GM19035 (cell line): ENCODE results near the gene ALPK1.
A peak's percentile ranks its signal among the peaks of the same experiment; 100 is the strongest.

Experiments
- ATAC-seq: cut with Tn5 transposase; IDR thresholded peaks from one replicate; pipeline ENCODE4 v1.9.1; 2021; ENCODE audit not compliant: unreplicated experiment

ALPK1 gene

DNA sequence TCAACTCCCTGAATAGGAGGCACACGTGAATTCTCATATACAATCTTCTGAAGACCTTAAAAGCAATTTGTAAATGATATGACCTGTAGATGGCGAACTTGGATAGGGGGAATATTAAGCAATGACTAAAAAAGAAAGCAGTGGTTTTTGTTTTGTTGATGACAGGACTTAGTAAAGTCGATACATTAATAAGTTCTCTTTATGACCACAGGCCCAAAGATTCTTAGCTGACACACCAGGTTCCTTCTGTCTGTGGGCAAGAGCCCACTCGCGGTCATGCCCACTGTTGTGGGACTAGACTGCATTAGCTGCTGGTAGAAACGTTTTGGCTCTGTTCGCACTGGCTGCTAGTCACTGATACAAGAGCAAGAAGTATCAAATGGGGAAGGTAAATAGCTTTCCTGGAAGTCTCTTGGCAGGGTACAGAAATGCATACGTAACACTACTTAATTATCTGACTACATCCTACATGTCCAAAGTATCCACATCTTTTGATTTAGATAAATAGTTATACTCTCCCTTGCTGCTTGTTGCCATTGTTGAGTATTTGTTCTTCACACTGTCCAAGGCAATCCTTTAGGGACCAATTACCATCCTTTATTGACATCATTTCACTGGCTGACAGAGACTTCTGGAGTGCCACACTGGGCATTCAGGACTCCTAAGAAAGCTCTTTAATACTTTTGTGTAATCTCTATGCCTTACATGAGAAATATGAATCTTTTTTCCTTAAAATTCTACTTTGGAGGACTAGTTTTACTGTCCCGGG lies 31.0 kb downstream of the ALPK1 start:
- ATAC-seq: peak; percentile 85

DNA sequence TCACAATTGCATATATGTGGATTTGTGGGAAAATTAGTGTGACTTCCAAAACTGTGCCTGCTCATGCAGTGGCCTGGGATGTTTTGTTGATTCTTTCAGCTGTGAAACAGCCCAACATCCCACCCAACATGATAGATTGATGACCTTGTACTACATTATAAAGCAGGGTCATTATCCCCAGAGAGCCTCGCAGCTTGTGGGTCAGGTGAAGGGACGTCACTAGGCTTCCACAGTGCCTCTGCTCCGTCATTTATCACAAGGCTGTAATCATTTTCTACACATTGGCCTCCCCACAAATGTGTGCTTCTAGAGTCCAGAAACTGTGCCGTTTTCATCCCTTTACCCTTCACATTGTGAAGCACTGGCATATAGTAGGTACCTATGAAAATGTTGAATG lies 31.6 kb downstream of the ALPK1 start:
- no peak for ATAC-seq

DNA sequence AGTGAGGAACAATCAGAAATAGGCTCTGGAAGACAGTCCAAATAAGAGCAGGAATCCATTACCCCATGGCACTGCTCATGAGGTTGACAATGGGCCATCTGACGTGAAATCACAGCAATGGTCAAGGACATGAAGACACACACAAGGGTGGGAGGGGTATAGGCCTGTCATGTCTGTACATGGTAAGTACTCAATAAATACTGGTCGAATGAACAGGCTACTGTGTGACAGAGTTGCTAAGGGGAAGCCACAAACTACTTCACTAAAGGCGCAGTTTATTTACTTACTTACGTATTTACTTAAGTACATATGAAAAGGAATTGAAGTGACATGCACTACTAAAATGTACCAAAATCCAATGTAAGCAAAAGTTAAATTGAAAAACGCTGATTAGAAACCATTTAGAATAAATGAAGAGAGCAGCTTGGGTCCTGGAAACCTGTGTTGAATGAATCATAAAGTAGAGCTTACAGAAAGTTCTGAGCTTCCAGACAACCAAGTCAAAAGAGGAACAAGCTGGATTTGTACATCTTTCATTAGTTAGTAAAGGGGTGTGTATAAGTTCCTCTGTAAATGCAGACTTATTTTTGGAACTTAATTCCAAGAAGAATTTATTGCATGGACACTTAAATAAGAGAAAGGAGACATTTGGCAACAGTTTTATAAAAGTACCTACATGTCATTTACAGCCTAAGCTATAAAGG lies 32.7 kb downstream of the ALPK1 start:
- ATAC-seq: no peak

DNA sequence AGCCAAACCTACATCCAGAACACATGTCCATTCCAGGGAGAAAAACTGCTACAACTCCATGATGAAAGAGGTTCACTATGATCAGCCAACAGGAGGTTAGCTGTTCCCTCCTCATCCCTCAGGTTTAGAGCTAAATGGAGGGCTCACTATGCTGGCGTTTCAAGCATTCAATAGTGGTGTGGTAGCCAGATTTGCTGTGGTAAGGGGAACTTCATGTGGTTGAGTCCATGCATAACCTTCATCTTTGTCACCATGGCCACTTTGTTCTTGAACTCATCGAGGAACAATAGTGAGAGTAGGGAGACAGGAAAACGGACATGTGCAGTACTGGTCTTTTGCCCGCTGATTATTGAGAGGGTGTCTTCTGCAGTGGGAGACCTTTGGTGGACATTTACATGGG lies 33.8 kb downstream of the ALPK1 start:
- no peak for ATAC-seq

DNA sequence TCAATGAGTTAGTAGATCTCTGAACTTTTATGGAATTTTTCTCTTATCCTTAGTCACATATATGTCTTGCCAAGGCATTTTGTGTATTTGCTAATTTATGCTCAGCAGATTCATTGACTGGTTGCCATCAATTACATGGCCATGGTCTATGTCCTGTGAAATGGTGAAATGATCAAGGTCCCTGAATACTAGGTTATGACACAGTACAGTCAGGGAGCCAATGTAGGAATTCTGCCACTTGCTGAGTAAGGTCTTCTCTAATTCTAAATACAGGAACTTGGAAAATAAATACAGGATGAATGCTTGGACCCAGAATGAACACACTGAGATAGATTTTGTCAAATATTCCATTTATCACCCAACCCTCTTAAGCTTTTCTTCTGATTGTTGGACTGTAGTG lies 35.2 kb downstream of the ALPK1 start:
- ATAC-seq: no peak

DNA sequence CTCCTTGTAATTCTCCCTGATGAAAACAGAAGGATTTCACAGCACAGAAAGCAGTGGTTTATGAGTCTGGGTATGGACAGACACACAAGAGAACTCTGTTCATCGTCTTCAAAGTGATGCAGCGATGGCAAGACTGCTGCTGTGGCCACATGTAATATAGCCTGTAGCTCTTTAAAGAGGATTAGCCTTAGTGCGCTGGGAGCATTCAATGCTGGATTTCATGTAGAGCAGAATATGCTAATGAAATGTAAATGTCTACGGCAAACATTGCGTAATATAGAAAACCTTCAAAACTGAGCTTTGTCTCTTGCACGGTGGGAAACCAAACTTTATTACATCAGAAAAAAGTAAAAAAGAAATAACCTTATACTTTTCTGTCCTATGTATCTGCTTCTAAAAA lies 42.9 kb downstream of the ALPK1 start:
- ATAC-seq: no peak

DNA sequence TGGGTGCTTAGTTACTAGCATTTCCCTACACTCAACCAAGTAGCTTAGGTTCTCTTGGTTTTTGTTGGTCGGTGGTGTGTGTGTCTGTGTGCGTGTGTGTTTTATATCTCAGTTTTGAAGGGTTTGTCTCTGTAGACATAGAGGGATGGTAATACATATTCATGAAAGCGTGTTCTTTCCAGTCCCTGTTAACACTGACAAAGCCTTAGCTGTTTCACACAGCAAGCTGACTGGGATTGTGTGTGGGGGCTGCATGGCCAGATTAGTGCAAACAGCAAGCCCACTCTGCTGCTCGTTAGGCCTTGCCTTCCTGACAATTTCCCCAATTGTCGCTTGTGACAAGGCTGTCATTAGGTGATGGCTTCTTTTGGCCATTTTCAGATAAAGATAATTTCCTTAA lies 43.9 kb downstream of the ALPK1 start:
- ATAC-seq: no peak

DNA sequence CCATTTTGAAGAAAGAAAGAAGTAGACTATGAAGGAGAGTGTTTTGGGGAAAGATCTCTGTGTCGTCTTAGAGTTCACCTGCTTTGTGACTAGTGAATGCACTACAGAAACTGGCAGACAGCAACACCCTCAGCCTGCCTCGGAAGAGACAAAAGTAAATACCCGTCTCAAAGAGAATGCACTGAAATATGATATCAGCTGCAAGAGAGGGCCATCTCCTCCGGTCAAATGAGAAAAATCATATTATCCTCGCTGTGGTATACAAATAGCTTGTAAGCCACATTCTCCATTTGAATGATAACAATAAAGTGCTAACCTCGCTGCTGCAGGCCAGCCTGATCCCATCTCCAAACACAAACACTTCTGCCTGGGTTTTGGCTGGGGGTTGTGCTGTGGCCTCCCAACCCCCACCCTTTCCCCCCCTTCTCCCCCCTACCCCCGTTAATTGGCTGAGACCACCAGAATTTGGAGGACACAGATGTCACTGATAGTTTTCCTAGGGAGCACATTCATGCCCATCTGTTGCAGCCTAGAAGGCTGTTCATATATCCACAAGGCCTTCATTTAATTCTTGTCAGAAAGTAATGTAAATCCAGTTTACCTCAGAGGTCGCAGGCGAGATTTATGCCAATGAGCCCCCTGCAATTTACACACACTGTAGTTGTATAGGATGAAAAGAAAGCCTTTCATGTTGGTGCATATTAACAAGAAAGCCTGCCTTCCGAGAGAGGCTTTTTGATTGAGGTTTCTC lies 46.3 kb downstream of the ALPK1 start:
- ATAC-seq: no peak

DNA sequence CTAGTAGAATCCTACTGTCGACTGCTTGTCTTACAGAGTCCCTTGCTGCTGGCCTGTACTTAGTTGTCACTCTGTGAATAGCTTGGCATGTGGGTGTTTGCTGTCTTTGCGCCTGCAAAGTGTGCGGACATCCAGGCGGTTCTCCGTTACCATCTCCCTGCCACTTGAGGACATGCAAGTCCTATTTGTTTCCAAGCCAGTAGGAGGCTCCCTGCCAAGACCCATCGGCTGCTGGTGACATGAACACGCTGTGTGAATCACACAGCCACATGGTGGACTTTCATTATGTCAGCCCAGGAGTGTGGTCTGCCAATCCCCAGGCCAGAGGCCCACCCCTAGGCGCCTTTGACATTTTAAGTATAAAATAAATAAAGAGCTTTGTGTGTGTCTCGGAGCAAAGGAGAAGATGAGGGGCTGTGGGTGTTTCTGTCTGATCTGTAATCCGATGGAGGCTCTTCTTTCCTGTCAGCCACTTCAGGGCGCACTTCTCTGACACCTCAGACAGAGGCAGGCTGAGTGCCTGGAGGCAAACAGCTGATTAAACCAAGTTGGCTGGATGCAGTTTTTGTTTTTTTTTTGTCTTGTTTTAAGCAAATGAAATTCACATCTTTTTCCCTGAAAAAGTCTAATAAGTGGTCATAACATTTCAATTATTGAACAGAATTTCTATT lies 51.5 kb downstream of the ALPK1 start:
- ATAC-seq: no peak

DNA sequence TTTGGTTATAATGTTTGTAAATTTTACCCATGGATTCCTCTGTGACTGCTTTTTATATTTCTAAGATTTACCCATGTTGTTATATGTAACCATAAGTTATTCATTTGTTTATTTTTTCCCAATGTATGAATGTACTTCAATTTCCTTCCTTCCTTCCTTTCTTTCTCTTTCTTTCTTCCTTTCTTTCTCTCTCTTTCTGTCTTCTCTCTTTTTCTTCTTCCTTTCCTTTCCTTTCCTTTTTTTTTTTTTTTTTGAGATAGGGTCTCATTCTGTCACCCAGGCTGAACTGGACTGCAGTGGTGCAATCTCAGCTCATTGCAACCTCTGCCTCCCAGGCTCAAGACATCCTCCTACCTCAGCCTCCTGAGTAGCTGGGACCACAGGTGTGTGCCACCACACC lies 55.6 kb downstream of the ALPK1 start:
- no peak for ATAC-seq

DNA sequence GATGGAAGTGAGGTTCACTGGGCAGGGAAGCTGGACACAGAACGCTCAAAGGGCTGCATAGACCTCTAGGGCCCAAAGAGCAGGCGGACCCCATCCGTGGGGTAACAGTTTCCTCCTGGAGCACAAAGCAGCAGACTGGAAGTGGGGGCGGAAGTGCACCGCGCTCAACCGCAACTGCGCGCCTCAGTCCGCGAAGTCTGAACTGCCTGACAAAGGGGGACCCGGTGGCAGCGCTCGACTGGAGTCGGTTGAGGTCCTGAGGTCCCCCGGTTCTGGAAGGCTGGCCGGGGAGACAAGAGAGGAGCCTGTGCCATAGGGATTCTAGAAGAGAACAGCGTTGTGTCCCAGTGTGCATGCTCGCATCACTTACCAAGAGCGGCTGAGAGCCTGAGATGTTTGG lies 58.5 kb downstream of the ALPK1 start:
- no peak for ATAC-seq

DNA sequence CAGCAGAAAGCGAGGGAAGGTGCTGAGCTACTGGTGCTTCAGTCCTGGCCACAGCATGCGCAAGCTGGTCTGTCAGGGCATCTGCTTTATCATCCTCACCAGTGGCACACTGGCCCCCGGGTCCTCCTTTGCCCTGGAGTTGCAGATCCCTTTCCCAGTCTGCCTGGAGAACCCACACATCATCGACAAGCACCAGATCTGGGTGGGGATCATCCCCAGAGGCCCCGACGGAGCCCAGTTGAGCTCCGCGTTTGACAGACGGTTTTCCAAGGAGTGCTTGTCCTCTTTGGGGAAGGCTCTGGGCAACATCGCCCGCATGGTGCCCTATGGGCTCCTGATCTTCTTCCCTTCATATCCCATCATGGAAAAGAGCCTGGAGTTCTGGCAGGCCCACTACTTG lies 60.3 kb downstream of the ALPK1 start:
- no peak for ATAC-seq

DNA sequence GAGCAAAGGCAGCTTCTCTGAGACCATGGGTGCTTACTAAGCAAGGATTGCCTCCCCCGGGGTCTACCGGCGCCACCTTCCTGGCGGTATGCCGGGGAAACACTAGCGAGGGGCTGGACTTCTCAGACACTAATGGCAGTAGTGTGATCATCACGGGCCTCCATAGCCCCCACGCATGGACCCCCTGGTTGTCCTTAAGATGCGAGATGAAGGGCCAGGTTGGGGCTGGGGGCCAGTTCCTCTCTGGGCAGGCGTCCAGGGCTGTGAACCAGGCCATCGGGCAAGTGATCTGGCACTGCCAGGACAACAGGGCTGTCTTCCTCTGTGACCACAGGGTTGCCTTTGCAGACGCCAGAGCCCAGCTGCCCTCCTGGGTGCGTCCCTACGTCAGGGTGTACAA lies 60.7 kb downstream of the ALPK1 start:
- no peak for ATAC-seq

DNA sequence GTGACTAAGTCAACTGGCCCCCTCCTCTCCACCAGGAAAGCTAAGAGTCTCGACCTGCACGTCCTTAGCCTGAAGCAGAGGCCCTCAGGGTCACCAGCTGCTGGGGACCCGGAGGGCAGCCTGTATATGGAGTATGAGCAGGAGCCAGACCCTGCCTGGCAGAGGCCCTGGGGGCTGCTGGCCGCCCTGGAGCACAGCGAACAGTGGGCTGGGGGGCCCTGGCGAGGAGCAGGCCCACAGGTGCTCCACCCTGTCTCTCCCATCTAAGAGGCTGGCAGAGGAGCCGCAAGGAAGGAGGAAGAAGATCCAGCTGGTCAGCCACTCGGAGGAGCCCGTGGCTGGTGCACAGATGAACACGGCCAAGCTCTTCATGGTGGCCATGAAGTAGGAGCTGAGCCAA lies 61.2 kb downstream of the ALPK1 start:
- ATAC-seq: no peak

DNA sequence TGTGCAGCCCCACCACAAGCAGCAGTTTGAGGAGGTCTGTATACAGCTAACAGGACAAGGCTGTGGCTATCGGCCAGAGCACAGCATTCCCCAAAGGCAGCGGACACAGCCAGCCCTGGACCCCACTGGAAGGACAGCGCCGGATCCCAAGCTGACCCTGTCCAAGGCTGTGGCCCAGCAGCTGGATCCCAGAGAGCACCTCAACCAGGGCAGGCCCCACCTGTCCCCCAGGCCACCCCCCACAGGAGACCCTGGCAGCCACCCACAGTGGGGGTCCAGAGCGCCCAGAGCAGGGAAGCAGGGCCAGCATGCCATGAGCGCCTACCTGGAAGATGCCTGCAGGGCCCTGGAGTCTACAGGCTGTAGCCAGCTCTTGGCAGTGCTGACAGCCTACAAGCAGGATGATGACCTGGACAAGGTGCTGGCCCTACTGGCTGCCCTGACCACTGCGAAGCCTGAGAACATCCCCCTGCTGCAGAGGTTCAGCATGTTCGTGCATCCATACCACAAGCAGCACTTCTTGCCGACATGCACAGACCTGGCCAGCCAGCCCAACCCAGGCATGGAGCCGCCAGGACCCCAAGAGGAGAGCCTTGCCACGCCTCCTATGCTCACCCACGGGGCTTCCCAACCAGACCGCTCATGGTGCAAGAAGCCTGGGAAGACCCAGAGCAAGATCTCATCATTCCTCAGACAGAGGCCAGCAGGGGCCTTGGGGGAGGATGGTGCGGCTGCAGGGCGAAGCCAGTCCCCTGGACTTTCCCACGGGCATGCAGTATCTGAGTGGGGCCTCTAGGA lies 62.0 kb downstream of the ALPK1 start:
- ATAC-seq: no peak

DNA sequence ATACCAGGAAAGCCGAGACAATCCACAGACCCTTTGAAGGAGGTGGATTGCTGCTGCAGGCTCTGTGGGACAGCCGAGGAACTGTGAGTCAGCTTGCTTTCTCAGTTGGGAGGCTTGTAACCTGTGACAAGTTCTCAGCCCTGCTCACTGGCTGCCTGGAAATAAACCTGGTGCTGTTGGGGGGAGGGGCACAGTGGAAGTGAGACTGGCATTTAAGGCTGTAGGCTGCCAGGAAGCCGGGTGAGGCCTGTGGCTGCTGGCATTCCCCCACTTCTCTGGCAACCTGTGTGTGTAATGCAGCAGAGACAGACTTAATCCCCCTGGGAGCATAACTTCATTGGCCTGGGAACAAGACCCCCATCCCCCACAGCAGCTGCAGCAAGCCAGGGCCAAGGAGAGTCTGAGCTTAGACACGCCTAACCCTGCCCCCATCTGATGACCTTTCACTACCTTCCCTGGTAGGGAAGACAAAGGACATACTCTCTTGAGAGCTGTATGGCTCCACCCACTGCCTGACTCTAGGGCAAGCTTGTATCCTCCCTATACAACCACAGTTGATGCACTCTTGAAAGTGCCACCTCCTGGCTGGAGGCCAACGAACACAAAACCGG lies 64.1 kb downstream of the ALPK1 start:
- ATAC-seq: peak; percentile 59

DNA sequence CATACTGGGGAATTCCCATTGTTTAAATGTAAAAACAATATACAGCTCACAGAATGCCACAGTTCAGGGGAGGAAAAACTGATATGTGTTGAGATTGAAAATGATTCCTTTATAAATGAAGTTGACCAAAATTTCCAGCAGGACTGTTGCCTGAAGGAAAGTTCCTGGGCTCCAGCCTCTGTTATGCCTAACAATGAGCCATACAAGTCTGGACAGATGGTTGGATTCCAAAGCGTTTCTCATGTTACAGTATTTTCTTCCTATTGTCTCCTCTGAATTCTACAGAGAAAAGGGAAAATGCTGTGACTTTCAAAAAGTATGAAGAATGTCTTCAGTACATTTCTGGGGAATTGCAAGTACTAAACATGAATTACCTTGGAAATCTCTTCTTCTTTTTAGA lies 73.3 kb downstream of the ALPK1 start:
- no peak for ATAC-seq

DNA sequence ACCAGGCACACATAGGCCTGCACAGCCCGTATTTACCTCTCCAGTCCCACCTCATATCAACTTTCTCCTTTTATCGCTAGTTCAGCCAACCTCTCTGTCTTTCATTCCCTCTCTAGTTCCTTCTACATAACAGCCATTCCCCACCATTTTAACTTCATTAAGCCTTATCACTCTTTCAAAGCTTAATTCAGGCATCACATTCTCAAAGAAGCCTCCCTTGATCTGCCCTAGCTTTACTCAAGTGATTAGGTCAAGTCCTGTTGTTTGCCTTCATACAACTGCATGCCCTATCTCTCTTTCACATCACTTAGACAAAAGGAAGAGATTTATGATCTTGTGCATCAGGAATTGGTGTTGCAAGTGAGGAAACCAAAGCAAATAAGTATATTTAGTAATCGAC lies 74.2 kb downstream of the ALPK1 start:
- ATAC-seq: no peak

DNA sequence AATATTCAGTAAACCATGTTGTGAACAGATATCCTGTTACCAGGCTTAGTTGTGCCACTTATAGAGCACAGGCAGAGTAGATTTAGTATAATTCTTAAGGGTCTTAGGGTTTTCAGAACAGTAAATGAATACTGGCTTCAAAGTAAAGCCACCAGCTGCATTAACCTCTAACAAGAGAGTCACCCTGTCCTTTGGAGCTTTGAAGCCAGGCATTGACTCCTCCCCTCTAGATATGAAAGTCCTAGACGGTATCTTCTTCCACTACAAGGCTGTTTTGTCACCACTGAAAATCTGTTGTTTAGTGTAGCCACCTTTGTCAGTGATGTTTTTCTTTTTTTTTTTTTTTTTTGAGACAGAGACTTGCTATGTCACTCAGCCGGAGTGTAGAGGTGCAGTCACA lies 77.7 kb downstream of the ALPK1 start:
- ATAC-seq: no peak

DNA sequence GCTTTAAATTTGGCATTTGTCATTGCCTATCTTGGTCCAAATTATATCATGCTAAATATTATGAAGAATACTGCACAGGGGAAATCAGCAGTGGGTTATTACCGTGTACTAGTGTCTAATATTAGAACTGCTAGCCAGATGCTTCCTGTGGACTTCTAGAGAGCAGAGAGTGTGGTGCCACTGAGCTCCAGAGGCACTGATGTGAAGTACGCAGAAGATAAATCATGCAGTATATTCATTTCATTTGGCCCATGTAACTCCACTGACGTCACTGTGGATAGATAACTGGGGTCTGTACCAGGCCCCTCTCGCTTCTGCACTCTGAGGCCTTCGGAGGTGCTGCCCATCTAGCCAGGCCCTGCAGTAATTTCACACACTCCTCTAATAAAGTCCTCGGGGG lies 80.0 kb downstream of the ALPK1 start:
- no peak for ATAC-seq
